Measurements from ENCODE around the gene GNAI3.

- TF ChIP-seq CTCF (IDR thresholded peaks at IDR 0.05; ENCODE audit: borderline replicate concordance, extremely low read depth, low read length, poor library complexity, severe bottlenecking) (no peak), EZH2 (IDR thresholded peaks at IDR 0.05; ENCODE audit: borderline replicate concordance, low read depth, low read length, severe bottlenecking) (no peak)
These were observed 94.2 kb downstream of the GNAI3 start for GRCh38 chr1:109642626-109643025.

All from DND-41 (cell line).